ENCODE measurements around the gene IL21. TPM values are rescaled to one million over a fixed set of nuclear protein-coding genes. Genes with fewer than 3 reads are reported as not detected.

IL21 gene
- total RNA-seq, 1 experiment from 2014 or later = not detected

- no peak overlapping the region for H3K4me3 Mint-ChIP-seq
- no peaks in the 10 kb centered on the region for H3K27me3 Mint-ChIP-seq (ENCODE audit: low read depth)
- DNase-seq (ENCODE audit: low spot score) = no peak
- ChIA-PET CTCF (no interaction called here), POLR2A (no interaction called here)
- TF ChIP-seq ERG (CRISPR knock-in tag; IDR thresholded peaks at IDR 0.05) (no peak), NFATC4 (CRISPR knock-in tag; IDR thresholded peaks at IDR 0.05) (no peak), IRF1 (CRISPR knock-in tag; IDR thresholded peaks at IDR 0.05) (no peak), EMX1 (CRISPR knock-in tag; IDR thresholded peaks at IDR 0.05) (no peak), CDX4 (CRISPR knock-in tag; IDR thresholded peaks at IDR 0.05; ENCODE audit: borderline replicate concordance) (no peak), TEAD1 (CRISPR knock-in tag; IDR thresholded peaks at IDR 0.05) (no peak), NR3C1 (CRISPR knock-in tag; conservative IDR thresholded peaks at IDR 0.05; ENCODE audit: low read depth) (no peak), ARID4B (CRISPR knock-in tag; IDR thresholded peaks at IDR 0.05; ENCODE audit: borderline replicate concordance) (no peak), STAT6 (CRISPR knock-in tag; conservative IDR thresholded peaks at IDR 0.05; ENCODE audit: low read depth) (no peak), TCF7 (CRISPR knock-in tag; IDR thresholded peaks at IDR 0.05; ENCODE audit: low read depth) (no peak), FOXP1 (CRISPR knock-in tag; IDR thresholded peaks at IDR 0.05; ENCODE audit: borderline replicate concordance) (no peak)
- H3K27ac Mint-ChIP-seq = no peak overlapping the region
- peaks cover 11% of the 10 kb centered on the region for H3K4me1 Mint-ChIP-seq
- ATAC-seq = no peak
- H3K36me3 Mint-ChIP-seq = no peaks in the 10 kb centered on the region
- H3K9me3 Mint-ChIP-seq = no peaks in the 10 kb centered on the region
Measured at GRCh38 chr4:122623637-122624166, 2.8 kb upstream of the IL21 start.

GRCh38 chr4:122622400-122622799 lies 1.5 kb upstream of the IL21 start:
- no peaks in the 10 kb centered on the region for H3K27me3 Mint-ChIP-seq (ENCODE audit: low read depth)
- ATAC-seq (no peak), DNase-seq (ENCODE audit: low spot score) (no peak)
- no peak overlapping the region for H3K27ac Mint-ChIP-seq
- POLR2A ChIA-PET = no interaction called here
- no peaks in the 10 kb centered on the region for H3K36me3 Mint-ChIP-seq
- H3K4me3 Mint-ChIP-seq = no peak overlapping the region
- no peak for TF ChIP-seq ZNF396 (CRISPR knock-in tag; IDR thresholded peaks at IDR 0.05; ENCODE audit: borderline replicate concordance)
- no peak for TF ChIP-seq SMAD4 (CRISPR knock-in tag; IDR thresholded peaks at IDR 0.05)
- no peak for TF ChIP-seq PRRX2 (CRISPR knock-in tag; IDR thresholded peaks at IDR 0.05)
- no peak for TF ChIP-seq CREB1 (CRISPR knock-in tag; IDR thresholded peaks at IDR 0.05)
- CTCF ChIA-PET = no interaction called here
- H3K9me3 Mint-ChIP-seq = no peaks in the 10 kb centered on the region
- H3K4me1 Mint-ChIP-seq = peaks cover 21% of the 10 kb centered on the region
